ENCODE data around the gene SAMSN1. TPM values are rescaled to one million over a fixed set of nuclear protein-coding genes. Genes with fewer than 3 reads are reported as not detected.
"Not testable (repeated sequence)": the region's sequence is repeated elsewhere in the genome, so short reads cannot be mapped to it uniquely, and the experiment has no call there.

Gene SAMSN1
- total and polyA plus RNA-seq, 11 donors: 0.44 to 21.2 (median 1.4) TPM

GRCh38 chr21:14500873-14501272, 45.2 kb downstream of the SAMSN1 start:
- ATAC-seq (no peak), DNase-seq (no peak)
- 79 to 91% (median 84%) methylated on average over 2 of the region's 2 CpGs for WGBS, 4 donors
- H3K36me3 ChIP-seq: peaks cover 0 to 62% (median 0%) of the 10 kb centered on the region in 9 donors
- no peaks in the 10 kb centered on the region for H3K27me3 ChIP-seq
- no peak for TF ChIP-seq POLR2A (IDR thresholded peaks at IDR 0.05)
- TF ChIP-seq, protein P1, sequence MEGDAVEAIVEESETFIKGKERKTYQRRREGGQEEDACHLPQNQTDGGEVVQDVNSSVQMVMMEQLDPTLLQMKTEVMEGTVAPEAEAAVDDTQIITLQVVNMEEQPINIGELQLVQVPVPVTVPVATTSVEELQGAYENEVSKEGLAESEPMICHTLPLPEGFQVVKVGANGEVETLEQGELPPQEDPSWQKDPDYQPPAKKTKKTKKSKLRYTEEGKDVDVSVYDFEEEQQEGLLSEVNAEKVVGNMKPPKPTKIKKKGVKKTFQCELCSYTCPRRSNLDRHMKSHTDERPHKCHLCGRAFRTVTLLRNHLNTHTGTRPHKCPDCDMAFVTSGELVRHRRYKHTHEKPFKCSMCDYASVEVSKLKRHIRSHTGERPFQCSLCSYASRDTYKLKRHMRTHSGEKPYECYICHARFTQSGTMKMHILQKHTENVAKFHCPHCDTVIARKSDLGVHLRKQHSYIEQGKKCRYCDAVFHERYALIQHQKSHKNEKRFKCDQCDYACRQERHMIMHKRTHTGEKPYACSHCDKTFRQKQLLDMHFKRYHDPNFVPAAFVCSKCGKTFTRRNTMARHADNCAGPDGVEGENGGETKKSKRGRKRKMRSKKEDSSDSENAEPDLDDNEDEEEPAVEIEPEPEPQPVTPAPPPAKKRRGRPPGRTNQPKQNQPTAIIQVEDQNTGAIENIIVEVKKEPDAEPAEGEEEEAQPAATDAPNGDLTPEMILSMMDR (IDR thresholded peaks at IDR 0.05): no peak
- H3K4me1 ChIP-seq: peaks cover 0 to 12% (median 0%) of the 10 kb centered on the region in 12 donors
- no peak overlapping the region for H3K4me3 ChIP-seq
- H3K9me3 ChIP-seq: no peaks in the 10 kb centered on the region
- no peak overlapping the region for H3K27ac ChIP-seq
- intact Hi-C loops (cut with DNase I): no loop called here

DNA sequence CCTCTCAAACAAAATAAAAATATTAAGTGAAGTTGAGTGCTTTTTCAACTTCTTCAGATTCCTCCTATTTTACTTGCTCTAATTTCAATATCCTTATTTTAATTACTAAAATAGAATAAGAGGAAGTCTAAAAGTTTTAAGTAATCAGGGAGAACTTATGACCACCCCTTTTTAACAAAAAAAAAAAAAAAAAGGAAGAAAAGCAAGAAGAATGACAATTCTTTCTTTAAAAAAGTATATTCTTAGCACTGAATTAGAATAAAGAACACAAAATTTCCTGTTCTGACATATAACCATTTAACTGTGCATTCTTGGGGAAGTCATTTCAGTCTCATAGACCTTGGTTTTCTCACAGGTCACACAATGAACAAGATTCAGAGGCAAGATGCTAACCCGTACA, 46.8 kb downstream of the SAMSN1 start:
- peaks cover 0 to 67% (median 0%) of the 10 kb centered on the region in 9 donors for H3K36me3 ChIP-seq
- intact Hi-C loops (cut with DNase I): no loop called here
- 71 to 86% (median 80%) methylated on average over 1 of the region's 1 CpG for WGBS, 4 donors

DNA sequence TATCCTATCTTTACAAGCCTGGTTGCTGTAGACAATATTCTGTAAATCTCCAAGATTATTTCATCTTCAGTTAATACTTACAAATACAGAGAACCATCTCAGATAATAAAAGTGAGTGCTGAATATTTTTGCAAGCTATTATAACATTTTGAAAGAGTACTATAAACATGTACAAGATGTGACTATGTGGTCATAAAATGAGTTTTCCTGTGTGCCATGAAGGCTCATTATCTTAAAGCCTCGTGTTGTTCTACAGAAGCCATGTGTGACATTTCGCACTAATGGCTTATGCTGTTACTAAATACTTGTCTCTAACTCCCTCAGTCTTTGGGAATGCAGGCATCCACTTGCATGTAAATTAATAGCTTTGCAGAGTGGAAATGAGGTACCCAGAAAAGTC, 48.3 kb downstream of the SAMSN1 start:
- no peak overlapping the region for H3K27ac ChIP-seq
- TF ChIP-seq, protein P1 (IDR thresholded peaks at IDR 0.05): no peak
- no peak for TF ChIP-seq POLR2A (IDR thresholded peaks at IDR 0.05)
- H3K4me3 ChIP-seq: no peak overlapping the region
- ATAC-seq: no peak
- H3K9me3 ChIP-seq: peaks cover 0 to 4% (median 0%) of the 10 kb centered on the region in 12 donors
- 57 to 69% (median 61%) methylated on average over 2 of the region's 2 CpGs for WGBS, 4 donors
- DNase-seq: no peak
- peaks cover 0 to 12% (median 0%) of the 10 kb centered on the region in 12 donors for H3K4me1 ChIP-seq
- H3K27me3 ChIP-seq: no peaks in the 10 kb centered on the region
- H3K36me3 ChIP-seq: peaks cover 0 to 60% (median 0%) of the 10 kb centered on the region in 9 donors
- intact Hi-C loops (cut with DNase I): no loop called here

More for the DNA sequence above, 46.8 kb downstream of the SAMSN1 start:
- TF ChIP-seq, protein P1 (IDR thresholded peaks at IDR 0.05): no peak
- no peak for TF ChIP-seq POLR2A (IDR thresholded peaks at IDR 0.05)
- ATAC-seq: no peak
- peaks cover 0 to 3% (median 0%) of the 10 kb centered on the region in 12 donors for H3K9me3 ChIP-seq
- peak overlapping the region in 1 of 12 donors; percentile 43 for H3K27ac ChIP-seq
- H3K4me1 ChIP-seq: peaks cover 0 to 12% (median 0%) of the 10 kb centered on the region in 12 donors
- DNase-seq: no peak
- H3K4me3 ChIP-seq: no peak overlapping the region
- H3K27me3 ChIP-seq: no peaks in the 10 kb centered on the region

- no peak overlapping the region for H3K27ac ChIP-seq
- peaks cover 0 to 43% (median 0%) of the 10 kb centered on the region in 9 donors for H3K36me3 ChIP-seq
- peaks cover 0 to 7% (median 0%) of the 10 kb centered on the region in 12 donors for H3K4me1 ChIP-seq
- no peak for DNase-seq
- H3K27me3 ChIP-seq: no peaks in the 10 kb centered on the region
- TF ChIP-seq, protein P1 (IDR thresholded peaks at IDR 0.05): no peak
- TF ChIP-seq POLR2A (IDR thresholded peaks at IDR 0.05): no peak
- no peak overlapping the region for H3K4me3 ChIP-seq
- no peak for ATAC-seq
- intact Hi-C loops (cut with DNase I): no loop called here
- H3K9me3 ChIP-seq: peaks cover 0 to 4% (median 0%) of the 10 kb centered on the region in 12 donors
- WGBS, 4 donors: 62 to 72% (median 69%) methylated on average over 3 of the region's 3 CpGs
Observed at GRCh38 chr21:14495075-14495474, 51.0 kb downstream of the SAMSN1 start.

DNA sequence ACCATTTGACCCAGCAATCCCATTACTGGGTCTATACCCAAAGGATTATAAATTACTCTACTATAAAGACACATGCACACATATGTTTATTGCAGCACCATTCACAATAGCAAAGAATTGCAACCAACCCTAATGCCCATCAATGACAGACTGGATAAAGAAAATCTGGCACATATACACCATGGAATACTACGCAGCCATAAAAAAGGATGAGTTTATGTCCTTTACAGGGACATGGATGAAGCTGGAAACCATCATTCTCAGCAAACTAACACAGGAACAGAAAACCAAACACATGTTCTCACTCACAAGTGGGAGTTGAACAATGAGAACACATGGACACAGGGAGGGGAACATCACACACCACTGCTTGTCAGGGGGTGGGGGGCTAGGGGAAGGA, 51.9 kb downstream of the SAMSN1 start:
- H3K27me3 ChIP-seq; H3K4me1 ChIP-seq; intact Hi-C loops (cut with DNase I); H3K9me3 ChIP-seq; ATAC-seq; H3K4me3 ChIP-seq; DNase-seq; H3K27ac ChIP-seq: not testable (repeated sequence)
- 91 to 97% (median 94%) methylated on average over 1 of the region's 1 CpG for WGBS, 4 donors
- peaks cover 0 to 41% (median 0%) of the 10 kb centered on the region in 9 donors for H3K36me3 ChIP-seq

All from heart left ventricle (tissue), 16 donors.